Measurements from ENCODE around the gene PEBP1.

The PEBP1 gene

DNA sequence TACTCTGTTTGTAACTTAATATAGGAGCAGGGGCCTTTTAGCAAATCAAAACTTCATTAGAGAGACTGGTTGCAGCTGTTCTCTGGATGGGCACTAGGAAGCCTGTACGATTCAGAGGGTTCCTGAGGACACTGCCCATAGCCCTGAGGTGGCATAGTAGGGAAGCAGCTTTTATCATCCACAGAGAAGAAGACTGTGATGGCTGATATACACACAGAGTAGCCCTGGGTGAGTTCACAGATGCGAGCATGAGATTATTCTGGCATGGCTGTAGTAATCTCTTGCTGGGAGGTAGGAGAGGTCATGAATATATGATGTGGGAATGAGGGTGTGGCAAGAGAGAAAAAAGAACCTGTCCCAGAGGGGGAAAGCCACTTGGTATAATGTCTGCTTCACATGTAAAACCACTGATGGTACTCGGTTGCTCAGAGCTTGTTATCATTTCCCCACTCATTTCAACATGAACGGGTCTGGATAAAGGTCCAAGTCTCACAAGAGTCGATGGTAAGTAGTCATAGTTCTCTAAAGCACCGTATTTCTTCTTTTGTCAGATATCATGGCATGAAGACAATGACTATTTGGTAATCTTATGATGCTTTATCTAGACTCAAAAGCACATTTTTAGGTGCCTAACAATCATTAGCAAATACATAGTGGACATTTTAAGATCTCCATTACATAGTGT lies 52.0 kb downstream of the PEBP1 start:
- H3K27ac ChIP-seq: peak overlapping the region; percentile 6

DNA sequence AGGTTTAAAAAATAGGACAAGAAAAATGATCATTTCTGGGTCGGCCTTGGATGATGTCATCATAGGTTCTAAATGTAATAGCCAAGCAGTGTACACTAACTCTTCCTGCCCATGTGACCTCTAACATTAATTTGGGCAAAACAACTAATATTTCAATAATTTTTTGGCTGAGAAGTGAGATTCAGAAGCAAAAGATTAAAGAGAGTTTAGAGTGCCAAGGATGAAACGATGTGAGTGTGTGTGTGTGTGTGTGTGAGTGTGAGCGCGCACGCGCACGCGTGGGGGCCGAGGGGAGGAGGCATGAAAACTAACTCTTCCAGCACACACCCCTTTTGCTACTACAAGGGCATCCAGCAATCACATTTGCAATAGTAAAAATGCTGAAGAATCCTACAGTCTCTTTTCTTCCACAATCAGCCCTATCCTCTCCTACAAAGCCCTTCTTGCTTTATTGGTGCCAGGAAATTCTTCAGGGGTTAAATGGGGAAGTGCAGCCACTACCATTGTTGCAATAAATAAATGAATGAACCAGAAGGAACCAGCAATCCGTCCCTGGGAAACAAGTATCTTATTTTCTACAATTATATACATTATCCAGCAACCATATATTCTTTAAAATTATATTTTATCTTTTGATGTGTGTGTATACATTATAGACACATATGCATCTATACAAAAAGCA lies 52.9 kb downstream of the PEBP1 start:
- H3K27ac ChIP-seq: peak overlapping the region; percentile 6

More for the DNA sequence above, 52.0 kb downstream of the PEBP1 start:
- no peak for DNase-seq (ENCODE audit: low read depth, low spot score)

DNA sequence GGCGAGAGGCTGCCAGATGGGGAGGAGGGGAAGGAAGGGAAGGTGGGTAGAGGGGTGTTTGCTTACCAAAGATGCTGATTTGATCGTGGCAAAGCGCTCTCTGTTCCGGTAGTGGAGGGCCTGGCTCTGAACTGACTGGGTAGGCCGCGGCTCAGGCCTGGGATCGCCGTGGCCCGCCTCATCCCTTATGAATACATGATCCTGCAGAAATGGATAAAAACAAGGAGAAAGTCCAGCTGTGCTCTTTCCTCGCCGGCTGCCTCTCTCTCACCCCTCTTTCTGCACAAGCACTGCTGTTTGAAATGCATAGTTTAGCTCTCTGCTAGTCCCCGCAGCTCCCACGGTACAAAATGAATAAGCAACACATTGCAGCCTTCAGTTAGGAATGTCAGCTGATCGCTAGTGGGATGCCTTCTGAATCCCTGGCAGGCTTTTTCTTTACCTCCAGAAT lies 53.8 kb downstream of the PEBP1 start:
- peak overlapping the region; percentile 22 for H3K27ac ChIP-seq

More for the DNA sequence above, 52.9 kb downstream of the PEBP1 start:
- no peak for DNase-seq (ENCODE audit: low read depth, low spot score)

DNA sequence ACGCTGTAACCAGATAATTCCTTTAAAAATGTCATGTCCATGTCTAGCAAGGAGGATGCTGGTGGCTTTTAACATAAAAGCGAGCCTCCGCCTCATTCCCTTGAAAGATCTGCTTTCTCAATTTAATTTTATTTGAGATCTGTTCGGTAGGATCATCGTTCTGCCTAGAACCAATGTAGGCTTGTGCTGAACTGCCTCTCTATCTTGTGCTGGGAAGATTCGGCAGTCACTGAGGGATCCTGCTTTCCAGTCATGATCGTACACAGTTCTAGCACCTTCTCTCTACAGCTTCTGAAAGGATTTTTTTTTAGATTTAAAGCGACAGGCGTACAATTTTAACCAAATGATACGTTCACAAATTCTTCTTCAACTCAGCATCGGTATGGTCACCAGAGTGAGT lies 54.3 kb downstream of the PEBP1 start:
- H3K27ac ChIP-seq: peak overlapping the region; percentile 22
- no peak for DNase-seq (ENCODE audit: low read depth, low spot score)

More for the DNA sequence above, 53.8 kb downstream of the PEBP1 start:
- no peak for DNase-seq (ENCODE audit: low read depth, low spot score)

DNA sequence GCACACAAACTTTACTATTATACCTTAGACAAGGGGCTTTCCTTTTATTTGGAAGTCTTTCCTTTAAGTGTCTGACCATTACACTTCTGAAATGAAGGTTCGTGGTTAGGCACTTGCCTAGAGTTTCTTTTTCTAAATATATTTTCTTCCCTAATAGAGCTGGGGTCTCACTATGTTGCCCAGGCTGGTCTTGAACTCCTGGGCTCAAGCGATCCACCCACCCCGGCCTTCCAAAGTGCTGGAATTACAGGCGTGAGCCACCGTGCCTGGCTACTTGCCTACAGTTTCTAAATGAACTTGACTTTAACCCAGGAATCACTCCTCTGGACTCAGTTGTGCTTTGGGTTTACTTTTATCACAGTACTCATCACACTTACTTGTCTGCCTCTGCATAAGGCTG lies 57.6 kb downstream of the PEBP1 start:
- no peak for DNase-seq (ENCODE audit: low read depth, low spot score)
- H3K27ac ChIP-seq: no peak overlapping the region

DNA sequence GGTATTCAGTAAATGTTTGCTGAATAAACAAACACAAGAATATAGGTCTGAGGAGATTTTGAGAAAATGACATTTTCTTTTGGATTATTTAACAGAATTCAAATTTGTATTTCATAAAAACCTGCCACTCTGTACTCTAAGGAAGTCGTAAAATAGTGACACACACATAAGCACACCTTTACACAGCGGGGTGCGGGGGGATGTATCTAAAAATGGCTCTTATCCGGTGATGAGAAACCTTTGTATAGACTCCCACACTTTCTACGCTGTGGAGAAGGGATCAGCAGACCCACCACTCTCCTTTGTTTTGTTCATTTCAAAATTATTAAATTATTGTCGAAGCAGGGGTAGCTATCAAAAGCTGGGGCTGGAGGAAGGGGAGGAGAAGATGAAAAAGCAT lies 58.0 kb downstream of the PEBP1 start:
- DNase-seq (ENCODE audit: low read depth, low spot score): no peak
- no peak overlapping the region for H3K27ac ChIP-seq

Data from epithelial cell of prostate (primary cell).